GM12865 (cell line): ENCODE results near the gene CD81.

Source experiments
- DNase-seq: peaks from one replicate; pipeline ENCODE4 v3.0.0; 2010; ENCODE audit warnings: low read depth
- H3K4me3 ChIP-seq: 2 replicates; pipeline ENCODE4 v1.5.1; 2011; ENCODE audit warnings: mild to moderate bottlenecking, low read depth, low read length, control low read depth
- TF ChIP-seq, protein P1 (sequence below): IDR thresholded peaks from 2 replicates; pipeline ENCODE4 v1.5.1; 2011; ENCODE audit warnings: low read length, control low read depth, low read depth, inconsistent platforms; ENCODE audit not compliant: insufficient read depth; ENCODE audit errors: missing control alignments

CD81 gene

GRCh38 chr11:2428322-2428795, 51.2 kb downstream of the CD81 start:
- peak; percentile 67 for DNase-seq

DNA sequence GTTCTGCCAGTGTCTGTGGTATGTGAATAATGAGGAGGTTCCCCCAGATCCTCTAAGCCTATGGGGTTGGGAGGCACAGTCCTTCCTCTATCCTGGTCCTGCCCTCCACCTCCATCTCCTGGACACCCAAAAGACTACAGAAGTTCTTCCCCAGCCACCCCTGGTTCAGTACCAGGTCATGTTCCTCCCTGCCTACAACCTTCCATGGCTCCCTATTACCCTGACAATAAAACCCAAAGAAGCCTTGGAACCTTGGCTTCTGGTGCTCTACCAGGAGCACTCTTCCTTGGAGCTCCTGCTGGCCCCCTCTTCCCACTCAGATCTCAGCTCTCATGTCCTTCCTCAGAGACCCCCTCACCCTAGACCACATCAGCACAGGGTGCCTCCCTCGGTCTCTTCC, 54.3 kb downstream of the CD81 start:
- DNase-seq: no peak
- H3K4me3 ChIP-seq: no peak overlapping the region
- TF ChIP-seq, protein P1, sequence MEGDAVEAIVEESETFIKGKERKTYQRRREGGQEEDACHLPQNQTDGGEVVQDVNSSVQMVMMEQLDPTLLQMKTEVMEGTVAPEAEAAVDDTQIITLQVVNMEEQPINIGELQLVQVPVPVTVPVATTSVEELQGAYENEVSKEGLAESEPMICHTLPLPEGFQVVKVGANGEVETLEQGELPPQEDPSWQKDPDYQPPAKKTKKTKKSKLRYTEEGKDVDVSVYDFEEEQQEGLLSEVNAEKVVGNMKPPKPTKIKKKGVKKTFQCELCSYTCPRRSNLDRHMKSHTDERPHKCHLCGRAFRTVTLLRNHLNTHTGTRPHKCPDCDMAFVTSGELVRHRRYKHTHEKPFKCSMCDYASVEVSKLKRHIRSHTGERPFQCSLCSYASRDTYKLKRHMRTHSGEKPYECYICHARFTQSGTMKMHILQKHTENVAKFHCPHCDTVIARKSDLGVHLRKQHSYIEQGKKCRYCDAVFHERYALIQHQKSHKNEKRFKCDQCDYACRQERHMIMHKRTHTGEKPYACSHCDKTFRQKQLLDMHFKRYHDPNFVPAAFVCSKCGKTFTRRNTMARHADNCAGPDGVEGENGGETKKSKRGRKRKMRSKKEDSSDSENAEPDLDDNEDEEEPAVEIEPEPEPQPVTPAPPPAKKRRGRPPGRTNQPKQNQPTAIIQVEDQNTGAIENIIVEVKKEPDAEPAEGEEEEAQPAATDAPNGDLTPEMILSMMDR: no peak

More at GRCh38 chr11:2428322-2428795, 51.2 kb downstream of the CD81 start:
- no peak overlapping the region for H3K4me3 ChIP-seq
- TF ChIP-seq, protein P1: peak; percentile 91

GRCh38 chr11:2432171-2432621, 55.1 kb downstream of the CD81 start:
- no peak for DNase-seq
- no peak overlapping the region for H3K4me3 ChIP-seq

GRCh38 chr11:2432628-2433071, 55.5 kb downstream of the CD81 start:
- H3K4me3 ChIP-seq: no peak overlapping the region
- DNase-seq: no peak
- TF ChIP-seq, protein P1: no peak

More at GRCh38 chr11:2432171-2432621, 55.1 kb downstream of the CD81 start:
- TF ChIP-seq, protein P1: no peak

GRCh38 chr11:2433106-2433925, 56.2 kb downstream of the CD81 start:
- no peak for DNase-seq
- TF ChIP-seq, protein P1: no peak
- H3K4me3 ChIP-seq: no peak overlapping the region

GRCh38 chr11:2434008-2434407, 56.9 kb downstream of the CD81 start:
- H3K4me3 ChIP-seq: no peak overlapping the region
- TF ChIP-seq, protein P1: no peak
- DNase-seq: no peak
